K562 (cell line): Measurements from ENCODE around the gene KCNH2. TPM values are rescaled to one million over a fixed set of nuclear protein-coding genes. Genes with fewer than 3 reads are reported as not detected.

Source experiments
- CBFA2T3 ChIP-seq: fragments of 450-650 bp; IDR thresholded peaks from 2 replicates; pipeline ENCODE4 v1.6.1; 2017
- CTBP1 ChIP-seq: fragments of 450-650 bp; IDR thresholded peaks from 2 replicates; pipeline ENCODE4 v1.6.1; 2016; ENCODE audit warnings: borderline replicate concordance
- EP300 ChIP-seq: IDR thresholded peaks from 2 replicates; pipeline ENCODE4 v1.6.1; 2012; ENCODE audit warnings: low read length, improper control_type of control experiment
- HDAC1 ChIP-seq, 2 experiments: fragments of 450-650 bp; IDR thresholded peaks; 2 replicates each; pipeline ENCODE4 v1.6.1; 2016 to 2017; ENCODE audit warnings: inconsistent platforms in 1 of 2, mild to moderate bottlenecking in 1 of 2, moderate library complexity in 1 of 2
- HDGF ChIP-seq: fragments of 450-650 bp; IDR thresholded peaks from 2 replicates; pipeline ENCODE4 v1.6.1; 2016
- HNRNPH1 ChIP-seq: fragments of 200-400 bp; formaldehyde crosslinking; optimal IDR thresholded peaks from 2 replicates; pipeline ENCODE3; 2017; ENCODE audit warnings: low read depth, mild to moderate bottlenecking, low read length, moderate library complexity
- NCOA2 ChIP-seq, 2 experiments: fragments of 450-650 bp; IDR thresholded peaks; 2 replicates each; pipeline ENCODE4 v1.6.1; 2018; ENCODE audit warnings: mild to moderate bottlenecking in 2 of 2, moderate library complexity in 1 of 2; ENCODE audit not compliant: partially characterized antibody in 2 of 2
- NCOR1 ChIP-seq: fragments of 450-650 bp; IDR thresholded peaks from 2 replicates; pipeline ENCODE4 v1.6.1; 2016; ENCODE audit warnings: mild to moderate bottlenecking, moderate library complexity
- RB1 ChIP-seq: fragments of 450-650 bp; IDR thresholded peaks from 2 replicates; pipeline ENCODE4 v1.6.1; 2017; ENCODE audit warnings: low read depth, mild to moderate bottlenecking
- RBM17 ChIP-seq: fragments of 200-400 bp; formaldehyde crosslinking; IDR thresholded peaks from 2 replicates; pipeline ENCODE4 v1.6.1; 2017; ENCODE audit warnings: low read depth, mild to moderate bottlenecking, low read length, borderline replicate concordance
- RFX1 ChIP-seq: fragments of 450-650 bp; IDR thresholded peaks from 2 replicates; pipeline ENCODE4 v1.6.1; 2016; ENCODE audit warnings: mild to moderate bottlenecking, moderate library complexity
- TBL1XR1 ChIP-seq, 2 experiments: IDR thresholded peaks; 2 replicates each; pipeline ENCODE4 v1.6.1; 2012; ENCODE audit warnings: improper control_type of control experiment in 2 of 2, low read length in 2 of 2, mild to moderate bottlenecking in 1 of 2
- TGIF2 ChIP-seq: sonication (generic); formaldehyde crosslinking; IDR thresholded peaks from 2 replicates; pipeline ENCODE4 v1.8.1; 2022; ENCODE audit warnings: mild to moderate bottlenecking, missing genetic modification reagents, moderate library complexity
- U2AF1 ChIP-seq: fragments of 200-400 bp; formaldehyde crosslinking; optimal IDR thresholded peaks from 2 replicates; pipeline ENCODE3; 2017; ENCODE audit warnings: mild to moderate bottlenecking, low read depth, low read length, moderate library complexity
- WHSC1 ChIP-seq: IDR thresholded peaks from one replicate; pipeline ENCODE4 v1.6.1; 2012; ENCODE audit warnings: low read length, control low read depth, inconsistent platforms
- ZFP30 ChIP-seq: fragments of 250-450 bp; sonication (Bioruptor Pico); IDR thresholded peaks from 2 replicates; pipeline ENCODE4 v1.8.0; 2022; ENCODE audit warnings: moderate library complexity, mild to moderate bottlenecking, inconsistent platforms, borderline replicate concordance
- polyA plus RNA-seq, 8 experiments: library from polyadenylated mRNA; depleted of rRNA in 4 of 8; stranded (reverse) in 5 of 8; unstranded in 3 of 8; fragments of >200 nt; fragmentation: Nextera tagmentation in 2 of 8; fragmentation: Illumina TruSeq in 1 of 8; extraction: Ambion mirVana in 2 of 8; extraction: Trizol in 1 of 8; gene quantifications; 2 replicates each; pipeline versions ENCODE4 v1.2.1 to v1.2.3, GENCODE V29; 2011 to 2014; ENCODE audit warnings: inconsistent platforms in 1 of 8, missing spikeins in 1 of 8
- total RNA-seq, 7 experiments: library from RNA; depleted of rRNA in 6 of 7; stranded (reverse); fragments of >200 nt in 6 of 7; fragmentation: Illumina TruSeq in 2 of 7; extraction: Trizol in 2 of 7; gene quantifications; 2 replicates each; pipeline versions ENCODE4 v1.2.1 to v1.2.3, GENCODE V29; 2011 to 2021; ENCODE audit warnings: low replicate concordance in 1 of 7
- TF ChIP-seq, protein P1 (sequence below): sonication (generic); formaldehyde crosslinking; IDR thresholded peaks from 2 replicates; pipeline ENCODE4 v1.8.0; 2022; ENCODE audit warnings: mild to moderate bottlenecking, missing genetic modification reagents
- TF ChIP-seq, protein P2 (sequence below): fragments of 450-650 bp; formaldehyde crosslinking; IDR thresholded peaks from 2 replicates; pipeline ENCODE4 v1.4.0; 2020; ENCODE audit warnings: mild to moderate bottlenecking, moderate library complexity
- TF ChIP-seq, protein P3 (sequence below): conservative IDR thresholded peaks from 2 replicates; pipeline ENCODE4 v1.6.1; 2011; ENCODE audit warnings: low read depth, mild to moderate bottlenecking, low read length; ENCODE audit not compliant: control insufficient read depth
- TF ChIP-seq, protein P4 (sequence below): sonication (generic); formaldehyde crosslinking; IDR thresholded peaks from 2 replicates; pipeline ENCODE4 v1.8.1; 2023; ENCODE audit warnings: mild to moderate bottlenecking, missing genetic modification reagents

The KCNH2 gene
- total and polyA plus RNA-seq, 9 of the 15 experiments (the other 6 are each of a cell fraction or from before 2014, with no cell fraction given) = 18.1 to 368 (median 218) TPM

DNA sequence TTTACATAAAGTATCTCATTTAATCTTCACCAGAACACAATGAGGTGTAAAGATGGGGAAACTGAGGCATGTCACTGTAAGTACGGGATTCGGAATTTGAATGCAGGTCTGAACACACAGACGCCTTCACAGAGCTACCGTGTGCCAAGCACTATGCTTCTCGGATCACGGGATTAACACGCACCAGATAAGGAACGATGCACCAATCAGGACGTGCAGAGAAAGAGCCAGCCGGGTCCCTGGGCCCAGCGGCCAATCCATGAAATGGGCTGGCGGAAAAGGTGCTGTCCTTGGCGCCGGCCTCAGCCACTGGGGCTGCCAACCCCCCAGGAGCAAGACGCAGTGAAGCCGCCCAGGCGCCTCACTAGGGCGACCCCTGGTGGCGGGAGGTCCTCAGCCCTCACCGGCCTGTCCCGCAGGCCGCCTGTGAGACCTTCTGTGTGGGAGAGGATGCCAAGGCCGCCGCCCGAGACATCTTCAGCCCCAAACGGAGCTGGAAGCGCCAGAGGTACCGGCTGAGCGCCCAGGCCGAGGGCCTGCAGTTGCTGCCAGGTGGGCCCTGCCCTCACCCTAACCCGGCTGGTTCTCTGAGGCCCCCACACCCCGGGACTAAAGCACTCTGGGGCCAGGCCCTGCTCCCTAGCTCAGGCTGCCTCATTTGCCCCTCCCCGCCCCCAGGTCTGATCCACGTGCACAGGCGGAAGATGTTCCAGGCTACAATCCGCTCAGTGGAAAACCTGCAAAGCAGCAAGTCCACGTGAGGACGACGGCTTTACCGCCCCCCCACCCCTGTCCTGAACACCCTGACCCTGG lies 30.6 kb upstream of the KCNH2 start (continued):
- TF ChIP-seq, protein P1, sequence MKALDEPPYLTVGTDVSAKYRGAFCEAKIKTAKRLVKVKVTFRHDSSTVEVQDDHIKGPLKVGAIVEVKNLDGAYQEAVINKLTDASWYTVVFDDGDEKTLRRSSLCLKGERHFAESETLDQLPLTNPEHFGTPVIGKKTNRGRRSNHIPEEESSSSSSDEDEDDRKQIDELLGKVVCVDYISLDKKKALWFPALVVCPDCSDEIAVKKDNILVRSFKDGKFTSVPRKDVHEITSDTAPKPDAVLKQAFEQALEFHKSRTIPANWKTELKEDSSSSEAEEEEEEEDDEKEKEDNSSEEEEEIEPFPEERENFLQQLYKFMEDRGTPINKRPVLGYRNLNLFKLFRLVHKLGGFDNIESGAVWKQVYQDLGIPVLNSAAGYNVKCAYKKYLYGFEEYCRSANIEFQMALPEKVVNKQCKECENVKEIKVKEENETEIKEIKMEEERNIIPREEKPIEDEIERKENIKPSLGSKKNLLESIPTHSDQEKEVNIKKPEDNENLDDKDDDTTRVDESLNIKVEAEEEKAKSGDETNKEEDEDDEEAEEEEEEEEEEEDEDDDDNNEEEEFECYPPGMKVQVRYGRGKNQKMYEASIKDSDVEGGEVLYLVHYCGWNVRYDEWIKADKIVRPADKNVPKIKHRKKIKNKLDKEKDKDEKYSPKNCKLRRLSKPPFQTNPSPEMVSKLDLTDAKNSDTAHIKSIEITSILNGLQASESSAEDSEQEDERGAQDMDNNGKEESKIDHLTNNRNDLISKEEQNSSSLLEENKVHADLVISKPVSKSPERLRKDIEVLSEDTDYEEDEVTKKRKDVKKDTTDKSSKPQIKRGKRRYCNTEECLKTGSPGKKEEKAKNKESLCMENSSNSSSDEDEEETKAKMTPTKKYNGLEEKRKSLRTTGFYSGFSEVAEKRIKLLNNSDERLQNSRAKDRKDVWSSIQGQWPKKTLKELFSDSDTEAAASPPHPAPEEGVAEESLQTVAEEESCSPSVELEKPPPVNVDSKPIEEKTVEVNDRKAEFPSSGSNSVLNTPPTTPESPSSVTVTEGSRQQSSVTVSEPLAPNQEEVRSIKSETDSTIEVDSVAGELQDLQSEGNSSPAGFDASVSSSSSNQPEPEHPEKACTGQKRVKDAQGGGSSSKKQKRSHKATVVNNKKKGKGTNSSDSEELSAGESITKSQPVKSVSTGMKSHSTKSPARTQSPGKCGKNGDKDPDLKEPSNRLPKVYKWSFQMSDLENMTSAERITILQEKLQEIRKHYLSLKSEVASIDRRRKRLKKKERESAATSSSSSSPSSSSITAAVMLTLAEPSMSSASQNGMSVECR (CRISPR knock-in tag) = 0 out of 2 replicates have a peak, but pooled peaks have one; percentile 56
- peak in 1 of 2 experiments; percentile 73; a peak in 2 of 4 replicates for TF ChIP-seq HDAC1 (IDR thresholded peaks at IDR 0.05)
- no peak for TF ChIP-seq RFX1
- TF ChIP-seq HDGF = no peak
- TF ChIP-seq CTBP1 = peak; percentile 96
- TF ChIP-seq TBL1XR1 (IDR thresholded peaks at IDR 0.05; ENCODE audit: low read length in 2 of 2) = peak; percentile 50 to 59; a peak in 1 of 4 replicates
- no peak for TF ChIP-seq TGIF2
- TF ChIP-seq NCOR1 = peak; percentile 59; the same call in 1 of the 2 replicates
- TF ChIP-seq HNRNPH1 = no peak
- TF ChIP-seq NCOA2 (IDR thresholded peaks at IDR 0.05; ENCODE audit: partially characterized antibody in 2 of 2) = no peak
- peak; percentile 69 for TF ChIP-seq EP300
- no peak for TF ChIP-seq CBFA2T3
- TF ChIP-seq, protein P2, sequence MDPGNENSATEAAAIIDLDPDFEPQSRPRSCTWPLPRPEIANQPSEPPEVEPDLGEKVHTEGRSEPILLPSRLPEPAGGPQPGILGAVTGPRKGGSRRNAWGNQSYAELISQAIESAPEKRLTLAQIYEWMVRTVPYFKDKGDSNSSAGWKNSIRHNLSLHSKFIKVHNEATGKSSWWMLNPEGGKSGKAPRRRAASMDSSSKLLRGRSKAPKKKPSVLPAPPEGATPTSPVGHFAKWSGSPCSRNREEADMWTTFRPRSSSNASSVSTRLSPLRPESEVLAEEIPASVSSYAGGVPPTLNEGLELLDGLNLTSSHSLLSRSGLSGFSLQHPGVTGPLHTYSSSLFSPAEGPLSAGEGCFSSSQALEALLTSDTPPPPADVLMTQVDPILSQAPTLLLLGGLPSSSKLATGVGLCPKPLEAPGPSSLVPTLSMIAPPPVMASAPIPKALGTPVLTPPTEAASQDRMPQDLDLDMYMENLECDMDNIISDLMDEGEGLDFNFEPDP (CRISPR knock-in tag) = 0 out of 2 replicates have a peak, but pooled peaks have one; percentile 42
- TF ChIP-seq, protein P3, sequence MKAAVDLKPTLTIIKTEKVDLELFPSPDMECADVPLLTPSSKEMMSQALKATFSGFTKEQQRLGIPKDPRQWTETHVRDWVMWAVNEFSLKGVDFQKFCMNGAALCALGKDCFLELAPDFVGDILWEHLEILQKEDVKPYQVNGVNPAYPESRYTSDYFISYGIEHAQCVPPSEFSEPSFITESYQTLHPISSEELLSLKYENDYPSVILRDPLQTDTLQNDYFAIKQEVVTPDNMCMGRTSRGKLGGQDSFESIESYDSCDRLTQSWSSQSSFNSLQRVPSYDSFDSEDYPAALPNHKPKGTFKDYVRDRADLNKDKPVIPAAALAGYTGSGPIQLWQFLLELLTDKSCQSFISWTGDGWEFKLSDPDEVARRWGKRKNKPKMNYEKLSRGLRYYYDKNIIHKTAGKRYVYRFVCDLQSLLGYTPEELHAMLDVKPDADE = peak; percentile 87
- no peak for TF ChIP-seq RBM17
- TF ChIP-seq U2AF1 = no peak
- TF ChIP-seq WHSC1 = no peak
- TF ChIP-seq, protein P4, sequence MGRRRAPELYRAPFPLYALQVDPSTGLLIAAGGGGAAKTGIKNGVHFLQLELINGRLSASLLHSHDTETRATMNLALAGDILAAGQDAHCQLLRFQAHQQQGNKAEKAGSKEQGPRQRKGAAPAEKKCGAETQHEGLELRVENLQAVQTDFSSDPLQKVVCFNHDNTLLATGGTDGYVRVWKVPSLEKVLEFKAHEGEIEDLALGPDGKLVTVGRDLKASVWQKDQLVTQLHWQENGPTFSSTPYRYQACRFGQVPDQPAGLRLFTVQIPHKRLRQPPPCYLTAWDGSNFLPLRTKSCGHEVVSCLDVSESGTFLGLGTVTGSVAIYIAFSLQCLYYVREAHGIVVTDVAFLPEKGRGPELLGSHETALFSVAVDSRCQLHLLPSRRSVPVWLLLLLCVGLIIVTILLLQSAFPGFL = peak; percentile 11; the same call in 1 of the 2 replicates
- TF ChIP-seq ZFP30 = no peak
- TF ChIP-seq RB1 = peak; percentile 98
